Measurements from ENCODE around the gene PHACTR1. TPM values are rescaled to one million over a fixed set of nuclear protein-coding genes. Genes with fewer than 3 reads are reported as not detected.

The PHACTR1 gene
- total RNA-seq, 1 experiment from 2014 or later = 15.5 TPM

- POLR2A ChIA-PET = no interaction called here
- ATAC-seq (no peak), DNase-seq (ENCODE audit: low spot score) (no peak)
- TF ChIP-seq ZNF425 (CRISPR knock-in tag; conservative IDR thresholded peaks at IDR 0.05) = no peak
- no peak for TF ChIP-seq SP1 (CRISPR knock-in tag; conservative IDR thresholded peaks at IDR 0.05)
- H3K4me1 Mint-ChIP-seq = peaks cover 9% of the 10 kb centered on the region
- CTCF ChIA-PET = no interaction called here
- no peaks in the 10 kb centered on the region for H3K9me3 Mint-ChIP-seq
- H3K27ac Mint-ChIP-seq = no peak overlapping the region
- no peaks in the 10 kb centered on the region for H3K36me3 Mint-ChIP-seq
- H3K4me3 Mint-ChIP-seq = no peak overlapping the region
- H3K27me3 Mint-ChIP-seq (ENCODE audit: low read depth) = no peaks in the 10 kb centered on the region; the same call in 1 of the 2 replicates
Measured at GRCh38 chr6:12968290-12968689, 251.7 kb downstream of the PHACTR1 start.

GRCh38 chr6:12968839-12969558, 252.4 kb downstream of the PHACTR1 start:
- no peak for ATAC-seq
- Mint-ChIP-seq H3K4me3 (no peak overlapping the region), H3K36me3 (no peaks in the 10 kb centered on the region), H3K27me3 (ENCODE audit: low read depth) (no peaks in the 10 kb centered on the region; the same call in 1 of the 2 replicates), H3K9me3 (no peaks in the 10 kb centered on the region), H3K4me1 (peaks cover 5% of the 10 kb centered on the region), H3K27ac (no peak overlapping the region)
- CTCF ChIA-PET = no interaction called here
- TF ChIP-seq OVOL2 (CRISPR knock-in tag; IDR thresholded peaks at IDR 0.05; ENCODE audit: borderline replicate concordance) = no peak
- no peak for TF ChIP-seq ZNF512 (CRISPR knock-in tag; IDR thresholded peaks at IDR 0.05; ENCODE audit: borderline replicate concordance)
- no peak for TF ChIP-seq PRDM15 (CRISPR knock-in tag; IDR thresholded peaks at IDR 0.05)
- TF ChIP-seq AR (CRISPR knock-in tag; IDR thresholded peaks at IDR 0.05) = no peak
- TF ChIP-seq IRF2 (CRISPR knock-in tag; IDR thresholded peaks at IDR 0.05; ENCODE audit: borderline replicate concordance, low read depth) = no peak
- no peak for TF ChIP-seq ZMAT4 (CRISPR knock-in tag; IDR thresholded peaks at IDR 0.05)
- TF ChIP-seq CTCF (IDR thresholded peaks at IDR 0.05) = no peak
- TF ChIP-seq ZNF232 (CRISPR knock-in tag; IDR thresholded peaks at IDR 0.05) = no peak
- POLR2A ChIA-PET = no interaction called here
- no peak for DNase-seq (ENCODE audit: low spot score)

Measured in WTC11 (cell line).